GM12878 (cell line): Measurements from ENCODE around the gene MLLT3.

ENCODE experiments used
- ASH2L ChIP-seq: fragments of 300-600, 200-600 bp; sonication (generic); IDR thresholded peaks from 2 replicates; pipeline ENCODE4 v1.6.1; 2017; ENCODE audit warnings: low read depth, mild to moderate bottlenecking, borderline replicate concordance
- BHLHE40 ChIP-seq, 2 experiments: fragments of 450-650 bp in 1 of 2; IDR thresholded peaks; 2 replicates each; pipeline ENCODE4 v1.6.1; 2011 to 2017; ENCODE audit warnings: low read depth in 2 of 2, borderline replicate concordance in 1 of 2, improper control_type of control experiment in 1 of 2, low read length in 1 of 2, mild to moderate bottlenecking in 1 of 2
- ETV6 ChIP-seq, 2 experiments: fragments of 450-650 bp in 1 of 2; IDR thresholded peaks in 1 of 2; conservative IDR thresholded peaks in 1 of 2; 2 replicates each; pipeline ENCODE4 v1.6.1; 2014; ENCODE audit warnings: antibody characterized with exemption in 1 of 2, borderline replicate concordance in 1 of 2, low read depth in 1 of 2, mild to moderate bottlenecking in 1 of 2, moderate library complexity in 1 of 2
- HDAC6 ChIP-seq: fragments of 200-600 bp; sonication (generic); IDR thresholded peaks from one replicate; pipeline ENCODE4 v1.8.0; 2017; ENCODE audit warnings: antibody characterized with exemption; ENCODE audit not compliant: unreplicated experiment
- POLR2A ChIP-seq: IDR thresholded peaks from 2 replicates; pipeline ENCODE4 v1.6.1; 2011; ENCODE audit warnings: low read depth, mild to moderate bottlenecking, low read length
- TARDBP ChIP-seq: IDR thresholded peaks from 2 replicates; pipeline ENCODE4 v1.6.1; 2016; ENCODE audit warnings: borderline replicate concordance
- TCF12 ChIP-seq: IDR thresholded peaks from 2 replicates; pipeline ENCODE4 v1.6.1; 2011; ENCODE audit warnings: low read depth, mild to moderate bottlenecking, low read length
- ZBED1 ChIP-seq: IDR thresholded peaks from 2 replicates; pipeline ENCODE4 v1.6.1; 2016; ENCODE audit warnings: borderline replicate concordance
- TF ChIP-seq, protein P1 (sequence below), 3 experiments: IDR thresholded peaks in 2 of 3; conservative IDR thresholded peaks in 1 of 3; 2 replicates each; pipeline ENCODE4 v1.5.1; 2011; ENCODE audit warnings: low read depth in 3 of 3, low read length in 3 of 3, mild to moderate bottlenecking in 3 of 3, control low read depth in 2 of 3, moderate library complexity in 2 of 3, inconsistent platforms in 1 of 3, mixed read lengths in 1 of 3; ENCODE audit not compliant: control insufficient read depth in 2 of 3, insufficient read depth in 1 of 3; ENCODE audit errors: extremely low read depth in 1 of 3

DNA sequence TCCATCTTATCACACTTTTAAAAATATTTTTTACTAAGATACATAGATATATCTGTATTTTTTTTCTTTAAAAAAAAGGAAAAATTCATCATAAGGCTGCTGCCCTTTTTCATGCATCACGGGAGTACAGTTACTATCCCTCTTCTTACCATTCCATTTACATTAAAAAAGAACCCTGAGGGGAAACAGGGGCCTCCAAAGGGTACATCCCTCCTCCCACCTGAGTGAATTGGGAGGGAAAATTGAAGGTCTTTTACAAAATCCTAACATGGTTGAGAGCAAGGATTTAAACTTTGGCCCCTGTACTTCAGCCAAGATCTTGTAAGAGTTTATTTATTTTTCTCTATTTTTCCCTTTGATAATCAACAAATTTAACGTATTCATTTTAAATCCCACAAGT lies 319.2 kb downstream of the MLLT3 start:
- TF ChIP-seq, protein P1, sequence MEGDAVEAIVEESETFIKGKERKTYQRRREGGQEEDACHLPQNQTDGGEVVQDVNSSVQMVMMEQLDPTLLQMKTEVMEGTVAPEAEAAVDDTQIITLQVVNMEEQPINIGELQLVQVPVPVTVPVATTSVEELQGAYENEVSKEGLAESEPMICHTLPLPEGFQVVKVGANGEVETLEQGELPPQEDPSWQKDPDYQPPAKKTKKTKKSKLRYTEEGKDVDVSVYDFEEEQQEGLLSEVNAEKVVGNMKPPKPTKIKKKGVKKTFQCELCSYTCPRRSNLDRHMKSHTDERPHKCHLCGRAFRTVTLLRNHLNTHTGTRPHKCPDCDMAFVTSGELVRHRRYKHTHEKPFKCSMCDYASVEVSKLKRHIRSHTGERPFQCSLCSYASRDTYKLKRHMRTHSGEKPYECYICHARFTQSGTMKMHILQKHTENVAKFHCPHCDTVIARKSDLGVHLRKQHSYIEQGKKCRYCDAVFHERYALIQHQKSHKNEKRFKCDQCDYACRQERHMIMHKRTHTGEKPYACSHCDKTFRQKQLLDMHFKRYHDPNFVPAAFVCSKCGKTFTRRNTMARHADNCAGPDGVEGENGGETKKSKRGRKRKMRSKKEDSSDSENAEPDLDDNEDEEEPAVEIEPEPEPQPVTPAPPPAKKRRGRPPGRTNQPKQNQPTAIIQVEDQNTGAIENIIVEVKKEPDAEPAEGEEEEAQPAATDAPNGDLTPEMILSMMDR (IDR thresholded peaks at IDR 0.05 in 2 of 3, conservative IDR thresholded peaks at IDR 0.05 in 1 of 3; ENCODE audit: control insufficient read depth in 2 of 3, extremely low read depth in 1 of 3, insufficient read depth in 1 of 3, low read depth in 3 of 3, low read length in 3 of 3) = no peak
- TF ChIP-seq ASH2L (no peak), ETV6 (conservative IDR thresholded peaks at IDR 0.05 in 1 of 2, IDR thresholded peaks at IDR 0.05 in 1 of 2; ENCODE audit: borderline replicate concordance in 1 of 2, low read depth in 1 of 2) (no peak), TARDBP (no peak), POLR2A (no peak), TCF12 (no peak), ZBED1 (no peak), HDAC6 (no peak), BHLHE40 (IDR thresholded peaks at IDR 0.05; ENCODE audit: borderline replicate concordance in 1 of 2, low read depth in 2 of 2, low read length in 1 of 2) (no peak)
